Liver (tissue), 3 donors: ENCODE results near the gene PTGS2.

Experiments
- CTCF ChIP-seq: fragments of 150-350 bp; IDR thresholded peaks from 2 replicates; pipeline ENCODE4 v1.5.1; 2017; ENCODE audit warnings: improper control_type of control experiment, low read depth, low read length; ENCODE audit not compliant: missing input control
- RXRA ChIP-seq, 2 donors: IDR thresholded peaks; 2 replicates each; pipeline ENCODE4 v1.6.1; 2017 to 2018; ENCODE audit warnings: antibody characterized with exemption in 2 of 2, mild to moderate bottlenecking in 1 of 2
- YY1 ChIP-seq: IDR thresholded peaks from 2 replicates; pipeline ENCODE4 v1.6.1; 2016; ENCODE audit warnings: antibody characterized with exemption, mild to moderate bottlenecking
- TF ChIP-seq, protein P1 (sequence below): IDR thresholded peaks from 2 replicates; pipeline ENCODE4 v1.6.1; 2016; ENCODE audit warnings: antibody characterized with exemption
- TF ChIP-seq, protein P2 (sequence below): IDR thresholded peaks from 2 replicates; pipeline ENCODE4 v1.6.1; 2016; ENCODE audit warnings: antibody characterized with exemption, mild to moderate bottlenecking
- donor health status: healthy.
- donor health status: healthy.

- no peak for TF ChIP-seq CTCF
- TF ChIP-seq, protein P1, sequence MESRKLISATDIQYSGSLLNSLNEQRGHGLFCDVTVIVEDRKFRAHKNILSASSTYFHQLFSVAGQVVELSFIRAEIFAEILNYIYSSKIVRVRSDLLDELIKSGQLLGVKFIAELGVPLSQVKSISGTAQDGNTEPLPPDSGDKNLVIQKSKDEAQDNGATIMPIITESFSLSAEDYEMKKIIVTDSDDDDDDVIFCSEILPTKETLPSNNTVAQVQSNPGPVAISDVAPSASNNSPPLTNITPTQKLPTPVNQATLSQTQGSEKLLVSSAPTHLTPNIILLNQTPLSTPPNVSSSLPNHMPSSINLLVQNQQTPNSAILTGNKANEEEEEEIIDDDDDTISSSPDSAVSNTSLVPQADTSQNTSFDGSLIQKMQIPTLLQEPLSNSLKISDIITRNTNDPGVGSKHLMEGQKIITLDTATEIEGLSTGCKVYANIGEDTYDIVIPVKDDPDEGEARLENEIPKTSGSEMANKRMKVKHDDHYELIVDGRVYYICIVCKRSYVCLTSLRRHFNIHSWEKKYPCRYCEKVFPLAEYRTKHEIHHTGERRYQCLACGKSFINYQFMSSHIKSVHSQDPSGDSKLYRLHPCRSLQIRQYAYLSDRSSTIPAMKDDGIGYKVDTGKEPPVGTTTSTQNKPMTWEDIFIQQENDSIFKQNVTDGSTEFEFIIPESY: no peak
- no peak for TF ChIP-seq RXRA (IDR thresholded peaks at IDR 0.05)
- TF ChIP-seq, protein P2, sequence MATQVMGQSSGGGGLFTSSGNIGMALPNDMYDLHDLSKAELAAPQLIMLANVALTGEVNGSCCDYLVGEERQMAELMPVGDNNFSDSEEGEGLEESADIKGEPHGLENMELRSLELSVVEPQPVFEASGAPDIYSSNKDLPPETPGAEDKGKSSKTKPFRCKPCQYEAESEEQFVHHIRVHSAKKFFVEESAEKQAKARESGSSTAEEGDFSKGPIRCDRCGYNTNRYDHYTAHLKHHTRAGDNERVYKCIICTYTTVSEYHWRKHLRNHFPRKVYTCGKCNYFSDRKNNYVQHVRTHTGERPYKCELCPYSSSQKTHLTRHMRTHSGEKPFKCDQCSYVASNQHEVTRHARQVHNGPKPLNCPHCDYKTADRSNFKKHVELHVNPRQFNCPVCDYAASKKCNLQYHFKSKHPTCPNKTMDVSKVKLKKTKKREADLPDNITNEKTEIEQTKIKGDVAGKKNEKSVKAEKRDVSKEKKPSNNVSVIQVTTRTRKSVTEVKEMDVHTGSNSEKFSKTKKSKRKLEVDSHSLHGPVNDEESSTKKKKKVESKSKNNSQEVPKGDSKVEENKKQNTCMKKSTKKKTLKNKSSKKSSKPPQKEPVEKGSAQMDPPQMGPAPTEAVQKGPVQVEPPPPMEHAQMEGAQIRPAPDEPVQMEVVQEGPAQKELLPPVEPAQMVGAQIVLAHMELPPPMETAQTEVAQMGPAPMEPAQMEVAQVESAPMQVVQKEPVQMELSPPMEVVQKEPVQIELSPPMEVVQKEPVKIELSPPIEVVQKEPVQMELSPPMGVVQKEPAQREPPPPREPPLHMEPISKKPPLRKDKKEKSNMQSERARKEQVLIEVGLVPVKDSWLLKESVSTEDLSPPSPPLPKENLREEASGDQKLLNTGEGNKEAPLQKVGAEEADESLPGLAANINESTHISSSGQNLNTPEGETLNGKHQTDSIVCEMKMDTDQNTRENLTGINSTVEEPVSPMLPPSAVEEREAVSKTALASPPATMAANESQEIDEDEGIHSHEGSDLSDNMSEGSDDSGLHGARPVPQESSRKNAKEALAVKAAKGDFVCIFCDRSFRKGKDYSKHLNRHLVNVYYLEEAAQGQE: no peak
- no peak for TF ChIP-seq YY1
Measured at GRCh38 chr1:186708694-186709097, 28.5 kb upstream of the PTGS2 start.
